CD14-positive monocyte (primary cell): ENCODE measurements around the gene OPN1MW3. TPM values are rescaled to one million over a fixed set of nuclear protein-coding genes. Genes with fewer than 3 reads are reported as not detected.
A peak's percentile ranks its signal among the peaks of the same experiment; 100 is the strongest.

Experiments used
- DNase-seq, 3 donors: peaks; one replicate each; pipeline ENCODE4 v3.0.0-alpha.2; 2011 to 2022
- H2AFZ ChIP-seq: 2 replicates; pipeline ENCODE4 v1.6.0; 2012; ENCODE audit warnings: mild to moderate bottlenecking, low read depth, low read length, inconsistent platforms; ENCODE audit not compliant: insufficient read depth, poor library complexity, severe bottlenecking
- H3K27ac ChIP-seq, 2 donors: 1 replicate in 1 of 2; 2 replicates in 1 of 2; pipeline ENCODE4 v1.5.1; 2012 to 2013; ENCODE audit warnings: low read length in 2 of 2, control low read depth in 1 of 2, inconsistent platforms in 1 of 2, low read depth in 1 of 2, mild to moderate bottlenecking in 1 of 2
- H3K27me3 ChIP-seq, 2 donors: one replicate each; pipeline versions ENCODE4 v1.6.0 to v1.6.1; 2011 to 2013; ENCODE audit warnings: low read length in 2 of 2; ENCODE audit not compliant: control insufficient read depth in 2 of 2, insufficient read depth in 2 of 2
- H3K36me3 ChIP-seq, 2 donors: replicated peaks in 1 of 2; 1 replicate in 1 of 2; 2 replicates in 1 of 2; pipeline versions ENCODE4 v1.5.1 to v1.6.1; 2012 to 2013; ENCODE audit warnings: low read length in 2 of 2, control low read depth in 1 of 2, inconsistent platforms in 1 of 2, mild to moderate bottlenecking in 1 of 2; ENCODE audit not compliant: insufficient read depth in 2 of 2, control insufficient read depth in 1 of 2
- H3K4me1 ChIP-seq, 2 donors: 1 replicate in 1 of 2; 2 replicates in 1 of 2; pipeline versions ENCODE4 v1.5.1 to v1.6.1; 2012 to 2013; ENCODE audit warnings: low read length in 2 of 2, control low read depth in 1 of 2, inconsistent platforms in 1 of 2, mild to moderate bottlenecking in 1 of 2, moderate library complexity in 1 of 2; ENCODE audit not compliant: insufficient read depth in 2 of 2, control insufficient read depth in 1 of 2
- H3K4me2 ChIP-seq: replicated peaks from 2 replicates; pipeline ENCODE3; 2012; ENCODE audit warnings: low read length, moderate library complexity, mild to moderate bottlenecking; ENCODE audit not compliant: poor library complexity, severe bottlenecking; ENCODE audit errors: extremely low read depth
- H3K4me3 ChIP-seq, 3 experiments: fragments of 200-600 bp in 1 of 3; sonication (generic) in 1 of 3; replicated peaks in 1 of 3; 1 replicate in 2 of 3; 2 replicates in 1 of 3; pipeline ENCODE4 v1.5.1; 2011 to 2013; ENCODE audit warnings: low read length in 3 of 3, mild to moderate bottlenecking in 3 of 3, control low read depth in 2 of 3, low read depth in 2 of 3, inconsistent platforms in 1 of 3, moderate library complexity in 1 of 3
- H3K79me2 ChIP-seq: 2 replicates; pipeline ENCODE4 v1.6.0; 2012; ENCODE audit warnings: mild to moderate bottlenecking, control low read depth, inconsistent platforms, low read length, moderate library complexity; ENCODE audit not compliant: insufficient read depth
- H3K9ac ChIP-seq: 2 replicates; pipeline ENCODE4 v1.6.0; 2017; ENCODE audit warnings: low read length, mild to moderate bottlenecking; ENCODE audit not compliant: insufficient read depth, poor library complexity, severe bottlenecking
- H3K9me3 ChIP-seq, 2 donors: replicated peaks in 1 of 2; 1 replicate in 1 of 2; 2 replicates in 1 of 2; pipeline versions ENCODE4 v1.5.1 to v1.6.1; 2012 to 2013; ENCODE audit warnings: low read length in 2 of 2, control low read depth in 1 of 2; ENCODE audit not compliant: control insufficient read depth in 1 of 2, insufficient read depth in 1 of 2
- H4K20me1 ChIP-seq: 2 replicates; pipeline ENCODE4 v1.6.0; 2012; ENCODE audit warnings: mild to moderate bottlenecking, low read length, control low read depth, moderate library complexity; ENCODE audit not compliant: insufficient read depth
- H3K27ac Mint-ChIP-seq, 7 donors: one replicate each; pipeline ENCODE4 v1.8.0; 2020; ENCODE audit warnings: mild to moderate bottlenecking in 7 of 7, mixed read lengths in 7 of 7, moderate library complexity in 6 of 7, inconsistent platforms in 2 of 7
- H3K27me3 Mint-ChIP-seq, 3 donors: one replicate each; pipeline ENCODE4 v1.8.0; 2021 to 2022; ENCODE audit warnings: low read depth in 3 of 3, mild to moderate bottlenecking in 3 of 3, mixed read lengths in 3 of 3, moderate library complexity in 3 of 3, inconsistent platforms in 1 of 3
- H3K36me3 Mint-ChIP-seq, 2 donors: one replicate each; pipeline ENCODE4 v1.8.0; 2020; ENCODE audit warnings: mixed read lengths in 2 of 2, inconsistent platforms in 1 of 2, mild to moderate bottlenecking in 1 of 2
- H3K4me1 Mint-ChIP-seq: one replicate; pipeline ENCODE4 v1.8.0; 2020; ENCODE audit warnings: mild to moderate bottlenecking, mixed read lengths
- H3K4me3 Mint-ChIP-seq, 2 donors: one replicate each; pipeline ENCODE4 v1.8.0; 2020; ENCODE audit warnings: mild to moderate bottlenecking in 2 of 2, mixed read lengths in 2 of 2, moderate library complexity in 1 of 2
- H3K9me3 Mint-ChIP-seq, 7 donors: one replicate each; pipeline ENCODE4 v1.8.0; 2020 to 2022; ENCODE audit warnings: mixed read lengths in 7 of 7, mild to moderate bottlenecking in 6 of 7, moderate library complexity in 6 of 7, inconsistent platforms in 2 of 7
- CTCF ChIP-seq: fragments of 200-600 bp; IDR thresholded peaks from one replicate; pipeline ENCODE4 v1.8.0; 2022; ENCODE audit warnings: antibody characterized with exemption, mild to moderate bottlenecking
- WGBS: methylation state at CpG from one replicate; pipeline ENCODE4 v1.1.5; 2013; ENCODE audit warnings: missing lambda C conversion rate; ENCODE audit not compliant: insufficient coverage; 5-methylcytosine and 5-hydroxymethylcytosine counted together
- intact Hi-C, 2 donors: fragments of 100-400 bp; cut with micrococcal nuclease; formaldehyde crosslinking; loops; one replicate each; pipeline versions ENCODE4 v1.15.0 to v1.15.1; 2023
- polyA plus RNA-seq, 3 donors: library from polyadenylated mRNA; depleted of rRNA in 1 of 3; unstranded in 2 of 3; stranded (reverse) in 1 of 3; fragments of 300-500 nt in 2 of 3; fragments of >200 nt in 1 of 3; fragmentation: Illumina TruSeq in 2 of 3; gene quantifications; 1 replicate in 2 of 3; 2 replicates in 1 of 3; pipeline ENCODE4 v1.2.3, GENCODE V29; 2012 to 2021

Gene OPN1MW3
- polyA plus RNA-seq, 3 donors = 0.03 TPM; not detected in 2

- no peak overlapping the region for H3K4me3 Mint-ChIP-seq
- no peak for DNase-seq
- H3K79me2 ChIP-seq = no peaks in the 10 kb centered on the region
- no peaks in the 10 kb centered on the region for H3K9me3 Mint-ChIP-seq
- peak overlapping the region in 5 of 7 donors; percentile 66 to 86 (median 70) for H3K27ac Mint-ChIP-seq
- H2AFZ ChIP-seq = no peak overlapping the region
- H3K4me3 ChIP-seq = no peak overlapping the region
- no peak overlapping the region for H3K4me2 ChIP-seq
- H3K4me1 Mint-ChIP-seq = peaks cover 35% of the 10 kb centered on the region
- peaks cover 0 to 24% (median 0%) of the 10 kb centered on the region in 3 donors for H3K27me3 Mint-ChIP-seq
- no CpG with 5 or more reads among the region's 5 CpGs for WGBS
- no peak overlapping the region for H3K27ac ChIP-seq
- H3K36me3 ChIP-seq = no peaks in the 10 kb centered on the region
- intact Hi-C loops = no loop called here
- no peaks in the 10 kb centered on the region for H3K27me3 ChIP-seq
- no peaks in the 10 kb centered on the region for H4K20me1 ChIP-seq
- H3K9me3 ChIP-seq = no peaks in the 10 kb centered on the region
- H3K4me1 ChIP-seq = peaks cover 19 to 23% of the 10 kb centered on the region in 2 donors
- H3K36me3 Mint-ChIP-seq = peaks cover 0 to 2% of the 10 kb centered on the region in 2 donors
- no peak for TF ChIP-seq CTCF
- H3K9ac ChIP-seq = no peak overlapping the region
These were observed 55.8 kb downstream of the OPN1MW3 start for GRCh38 chrX:154313147-154313546.

GRCh38 chrX:154315416-154315815 is 58.0 kb downstream of the OPN1MW3 start:
- H3K4me3 ChIP-seq = no peak overlapping the region
- H2AFZ ChIP-seq = no peak overlapping the region
- H3K4me2 ChIP-seq = no peak overlapping the region
- no peak for DNase-seq
- no peaks in the 10 kb centered on the region for H4K20me1 ChIP-seq
- intact Hi-C loops = no loop called here
- peaks cover 19% of the 10 kb centered on the region for H3K4me1 Mint-ChIP-seq
- no peak overlapping the region for H3K27ac ChIP-seq
- no peaks in the 10 kb centered on the region for H3K79me2 ChIP-seq
- peaks cover 0 to 2% of the 10 kb centered on the region in 2 donors for H3K36me3 Mint-ChIP-seq
- peaks cover 7 to 14% of the 10 kb centered on the region in 2 donors for H3K4me1 ChIP-seq
- TF ChIP-seq CTCF = no peak
- H3K9ac ChIP-seq = no peak overlapping the region
- peaks cover 0 to 25% (median 2%) of the 10 kb centered on the region in 3 donors for H3K27me3 Mint-ChIP-seq
- no peaks in the 10 kb centered on the region for H3K27me3 ChIP-seq
- WGBS = 95% methylated on average over 3 of the region's 3 CpGs
- H3K9me3 ChIP-seq = no peaks in the 10 kb centered on the region
- H3K4me3 Mint-ChIP-seq = no peak overlapping the region
- H3K36me3 ChIP-seq = no peaks in the 10 kb centered on the region
- no peak overlapping the region for H3K27ac Mint-ChIP-seq
- H3K9me3 Mint-ChIP-seq = no peaks in the 10 kb centered on the region
